T-helper 2 cell (primary cell): Measurements from ENCODE around the gene C18orf63.
A peak's percentile ranks its signal among the peaks of the same experiment; 100 is the strongest.

ENCODE experiments used
- DNase-seq, 5 experiments: peaks; one replicate each; pipeline versions ENCODE4 v3.0.0 to v3.0.0-alpha.2; 2012 to 2022

C18orf63 gene

DNA sequence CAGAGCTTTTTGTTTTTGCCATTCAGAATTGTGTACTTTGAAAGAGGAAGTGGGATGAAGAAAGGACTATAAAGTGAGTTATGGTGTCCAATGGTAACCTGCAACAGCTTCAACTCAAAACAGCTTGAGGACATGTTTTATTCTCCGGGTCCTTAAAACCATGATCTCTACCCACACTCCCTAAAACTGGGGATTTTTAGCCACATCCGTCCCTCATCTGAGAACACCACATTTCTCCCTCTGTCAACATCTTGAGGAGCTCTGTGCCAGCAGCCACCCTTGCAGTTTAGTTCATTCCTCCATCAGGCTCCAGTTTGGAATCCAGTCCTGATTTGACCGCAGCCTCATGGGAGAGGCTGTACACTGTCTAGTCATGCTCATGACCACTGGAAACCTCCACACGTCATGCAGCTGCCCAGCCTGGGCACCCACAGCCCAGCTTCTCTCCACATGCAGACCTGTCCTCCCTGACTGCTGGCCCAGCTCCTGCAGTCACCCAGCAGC lies 62.6 kb downstream of the C18orf63 start:
- DNase-seq: peak in 2 of 5 experiments; percentile 21 to 75

GRCh38 chr18:74380916-74381315 lies 65.3 kb downstream of the C18orf63 start:
- no peak for DNase-seq

DNA sequence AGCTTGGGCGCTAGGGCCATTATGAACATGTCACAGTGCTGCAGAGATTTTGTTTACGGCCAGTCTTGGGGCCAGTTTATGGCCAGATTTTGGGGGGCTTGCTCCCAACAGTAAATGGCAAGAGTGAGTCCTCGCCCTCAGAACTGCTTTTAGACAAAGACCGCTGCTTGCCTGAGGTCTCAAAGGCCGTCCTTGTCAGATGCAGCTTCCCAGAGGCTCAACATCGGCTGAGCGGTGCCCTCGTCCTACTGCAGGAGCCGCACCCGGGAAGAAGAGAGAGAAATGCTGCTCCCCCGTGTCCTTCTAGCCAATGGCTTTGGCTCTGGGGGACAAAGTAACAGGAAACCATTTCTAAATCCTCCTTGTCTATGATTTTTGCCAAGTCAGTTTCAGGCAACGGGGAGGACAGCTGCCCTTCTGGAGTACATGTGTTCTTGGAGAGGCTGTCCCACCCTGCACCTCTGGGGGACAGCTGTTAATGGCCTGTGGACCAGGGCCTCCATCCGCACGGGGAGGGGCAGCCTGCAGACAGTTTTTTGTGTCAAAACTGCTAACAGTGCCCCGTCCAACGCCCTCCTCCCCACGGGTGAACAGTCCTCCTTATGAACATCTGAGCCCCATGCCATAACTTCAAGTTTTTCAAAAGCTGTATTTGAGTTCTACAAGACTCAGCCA lies 66.1 kb downstream of the C18orf63 start:
- DNase-seq: no peak

GRCh38 chr18:74382481-74383017 lies 66.9 kb downstream of the C18orf63 start:
- no peak for DNase-seq

- no peak for DNase-seq
Observed at GRCh38 chr18:74387383-74387782, 71.7 kb downstream of the C18orf63 start.

DNA sequence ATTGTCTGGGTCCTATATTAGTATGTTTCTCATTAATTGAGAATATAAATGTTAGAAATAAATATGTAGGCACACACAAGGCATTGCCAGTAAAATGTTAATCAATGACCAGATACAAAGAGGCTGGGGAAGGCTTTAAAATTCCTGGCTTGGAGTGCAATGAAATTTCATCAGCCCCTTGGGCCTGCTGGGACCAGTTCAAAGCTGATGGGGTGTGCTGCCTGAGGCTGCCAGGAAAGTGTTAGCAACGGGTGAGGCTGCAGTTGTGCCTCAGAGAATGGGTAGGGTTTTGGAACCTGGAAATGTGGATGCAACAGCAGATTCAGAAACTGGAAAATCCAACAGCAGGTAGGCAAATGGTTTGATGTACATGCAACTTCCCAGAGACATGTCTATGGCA lies 72.6 kb downstream of the C18orf63 start:
- no peak for DNase-seq

DNA sequence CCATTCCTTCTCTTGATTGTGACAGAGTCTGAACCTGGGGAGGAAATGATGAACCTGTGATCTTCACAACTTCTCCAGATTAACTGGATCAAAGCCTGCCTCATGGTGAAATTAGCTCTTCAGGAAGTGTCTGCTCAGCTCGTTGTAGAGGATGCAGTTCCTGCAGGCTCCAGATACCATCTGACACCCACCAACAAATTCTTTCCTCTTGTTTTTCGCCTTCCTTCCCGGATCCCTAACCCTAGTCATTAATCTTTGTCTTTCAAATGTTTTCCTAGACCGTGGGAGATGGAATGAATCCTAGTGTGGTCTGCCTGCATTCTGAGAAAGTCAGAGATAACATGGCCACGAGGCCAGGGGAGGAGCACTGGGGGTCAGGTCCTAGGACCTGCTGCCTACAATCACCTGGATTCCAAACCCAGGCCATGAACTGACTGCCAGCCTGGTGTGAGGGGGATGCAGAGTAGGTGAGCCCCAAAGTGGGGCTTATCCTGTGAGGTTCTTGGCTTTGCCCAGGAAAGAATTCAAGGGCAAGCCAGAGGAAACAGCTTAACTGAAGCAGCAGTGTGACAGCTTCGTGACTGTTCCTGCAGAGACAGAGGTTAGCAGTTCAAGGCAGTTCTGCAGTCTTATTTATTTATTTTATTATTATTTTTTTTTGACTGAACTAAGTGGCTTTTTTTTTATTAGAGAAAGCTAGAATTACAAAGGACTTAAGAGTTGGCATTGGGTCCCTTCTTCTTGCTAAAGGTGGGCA lies 73.7 kb downstream of the C18orf63 start:
- DNase-seq: no peak

- DNase-seq: no peak
Observed at GRCh38 chr18:74389991-74390390, 74.4 kb downstream of the C18orf63 start.

DNA sequence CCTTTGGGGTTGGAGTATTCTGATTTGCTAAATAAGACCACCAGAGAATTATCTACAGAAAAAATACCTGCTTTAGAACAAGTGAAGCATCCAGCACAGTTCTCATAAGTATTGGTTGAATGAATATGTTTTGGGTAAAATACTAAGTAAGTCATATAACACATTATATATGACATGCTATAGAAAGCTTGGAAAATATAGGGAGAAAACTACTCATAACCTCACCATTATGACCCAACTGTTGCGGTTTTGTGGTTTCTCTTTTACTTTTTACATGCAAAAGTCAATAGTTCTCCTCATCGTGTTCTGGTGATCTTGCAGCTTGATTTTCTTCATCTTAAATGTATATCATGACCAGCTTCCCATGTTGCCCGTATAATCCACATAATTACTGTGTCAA lies 75.3 kb downstream of the C18orf63 start:
- DNase-seq: peak in 1 of 5 experiments; percentile 27

DNA sequence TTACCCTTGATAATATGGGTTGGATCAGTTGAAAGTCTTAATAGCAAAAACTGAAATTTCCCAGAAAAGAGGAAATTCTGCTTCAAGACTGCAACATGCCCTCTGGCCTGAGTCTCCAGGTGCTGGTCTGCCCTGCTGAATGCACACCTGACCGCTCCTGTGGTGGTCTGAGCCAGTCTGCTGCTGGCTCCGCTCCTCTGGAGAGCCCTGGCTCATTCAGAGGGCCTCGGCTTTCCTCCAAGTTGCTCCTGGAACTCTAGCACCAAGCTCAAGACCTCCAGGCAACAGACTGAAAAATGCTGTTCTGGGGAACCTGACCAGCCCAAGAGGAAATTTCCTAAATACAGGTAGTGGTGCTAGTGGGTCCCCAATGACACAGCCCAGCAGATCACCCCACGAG lies 76.7 kb downstream of the C18orf63 start:
- DNase-seq: no peak

- no peak for DNase-seq
Observed at GRCh38 chr18:74395006-74395405, 79.4 kb downstream of the C18orf63 start.

DNA sequence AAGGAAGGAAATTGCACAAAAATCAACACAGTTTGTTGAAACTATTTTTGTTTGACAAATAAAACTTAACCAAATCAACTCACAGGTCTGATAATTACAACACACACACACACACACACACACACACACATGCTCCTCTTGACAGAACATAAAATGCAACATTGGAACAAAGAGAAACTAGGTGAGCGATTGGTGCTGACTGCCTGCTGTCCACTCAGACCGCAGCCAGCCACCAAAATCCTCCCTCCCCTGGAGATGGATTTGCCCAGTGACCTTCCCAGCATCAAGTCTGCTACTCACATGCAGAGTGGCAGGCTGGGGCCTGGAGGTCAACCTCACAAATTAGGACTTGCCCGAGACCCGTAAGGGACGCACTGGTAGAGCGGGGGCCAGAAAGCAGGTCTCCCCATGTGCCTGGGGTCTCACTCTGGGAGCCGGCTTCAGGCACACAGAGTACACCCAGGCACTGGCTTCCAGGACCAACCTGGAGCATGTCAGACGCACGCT lies 80.1 kb downstream of the C18orf63 start:
- no peak for DNase-seq

DNA sequence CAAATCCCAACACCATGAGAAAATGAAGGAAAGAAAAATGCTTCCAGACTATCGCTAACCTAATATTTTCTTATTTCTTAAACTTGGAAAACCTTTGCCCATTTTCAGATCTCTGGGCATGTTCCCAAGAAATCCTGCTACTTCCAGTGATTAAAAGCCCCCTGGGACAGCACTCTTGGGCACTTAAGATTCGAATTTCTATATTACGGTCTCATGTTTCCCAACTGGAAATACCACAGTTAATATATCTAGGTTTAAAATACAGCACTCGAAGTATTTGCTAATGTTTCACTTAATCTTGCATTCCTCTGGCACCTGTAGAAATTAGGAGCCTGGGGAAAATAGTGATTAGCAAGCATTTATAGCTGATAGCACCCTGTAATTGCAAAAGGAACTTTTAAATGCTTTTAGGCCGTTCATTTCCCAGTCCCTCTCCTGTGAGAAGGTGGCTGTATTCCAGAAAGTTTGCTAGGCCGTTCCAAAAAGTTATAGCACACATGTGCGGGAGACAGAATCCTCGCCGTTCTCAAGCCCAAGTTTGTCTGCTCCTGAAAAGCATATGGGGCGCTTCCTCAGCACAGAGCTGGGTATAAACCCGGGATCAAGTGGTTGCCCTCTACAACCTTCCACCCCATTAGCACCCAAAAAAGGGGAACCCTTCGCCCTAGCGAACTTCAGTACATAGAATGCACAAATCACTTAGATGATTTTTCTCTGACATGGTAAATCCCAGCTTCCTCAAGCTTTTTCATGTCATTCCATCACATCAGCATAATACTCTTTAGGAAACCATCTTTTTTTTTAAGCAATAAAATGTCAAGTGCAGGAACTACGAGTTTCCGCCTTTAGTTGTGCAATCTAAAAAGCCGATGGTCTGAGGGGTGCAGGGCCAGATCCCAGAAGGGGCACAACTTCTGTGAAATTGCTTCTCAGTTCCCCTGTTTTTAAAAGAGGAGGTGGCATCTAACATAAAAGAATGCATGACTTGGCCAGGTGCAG lies 80.8 kb downstream of the C18orf63 start:
- DNase-seq: no peak

GRCh38 chr18:74397572-74397971 lies 81.9 kb downstream of the C18orf63 start:
- no peak for DNase-seq

GRCh38 chr18:74399091-74399887 lies 83.7 kb downstream of the C18orf63 start:
- DNase-seq: no peak

GRCh38 chr18:74400813-74401212 lies 85.2 kb downstream of the C18orf63 start:
- DNase-seq: no peak

GRCh38 chr18:74402806-74403433 lies 87.3 kb downstream of the C18orf63 start:
- no peak for DNase-seq

DNA sequence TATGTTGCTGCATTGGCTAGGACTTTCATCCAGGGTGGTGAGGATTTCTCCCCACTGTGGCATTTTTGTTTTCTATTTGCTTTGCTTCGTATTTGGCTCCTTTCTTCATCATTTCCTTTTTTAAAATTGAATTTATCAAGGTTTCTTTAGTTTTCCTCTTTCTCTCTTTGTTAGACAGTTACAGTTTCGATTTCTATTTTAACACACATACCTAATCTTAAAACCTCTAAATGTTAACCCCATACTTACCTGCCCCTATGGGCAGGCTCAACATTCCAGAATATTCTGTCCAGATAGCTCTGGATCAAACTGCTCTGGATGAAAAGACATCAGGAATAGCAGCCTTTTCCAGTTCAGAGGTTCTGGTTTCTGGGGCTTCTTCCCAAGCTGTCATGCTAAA lies 92.2 kb downstream of the C18orf63 start:
- peak in 1 of 5 experiments; percentile 4 for DNase-seq
